Stomach (tissue), 19 donors: ENCODE results near the gene RAB9A. TPM values are rescaled to one million over a fixed set of nuclear protein-coding genes. Genes with fewer than 3 reads are reported as not detected.
"Not testable (repeated sequence)": the region's sequence is repeated elsewhere in the genome, so short reads cannot be mapped to it uniquely, and the experiment has no call there.

ENCODE experiments used
- DNase-seq, 2 donors: peaks; one replicate each; pipeline versions ENCODE4 v3.0.0 to v3.0.0-alpha.2; 2013 to 2019
- H3K27ac ChIP-seq, 5 donors: fragments of 200-600 bp in 4 of 5; sonication (generic) in 4 of 5; one replicate each; pipeline ENCODE4 v1.5.1; 2013 to 2019; ENCODE audit warnings: mild to moderate bottlenecking in 1 of 5, moderate library complexity in 1 of 5
- H3K27me3 ChIP-seq, 3 donors: fragments of 200-600 bp; sonication (generic); one replicate each; pipeline ENCODE4 v1.5.1; 2017 to 2019; ENCODE audit warnings: mixed run types in 1 of 3
- H3K36me3 ChIP-seq, 4 donors: fragments of 200-600 bp; sonication (generic); 1 replicate in 3 of 4; 2 replicates in 1 of 4; pipeline ENCODE4 v1.5.1; 2016 to 2019
- H3K4me1 ChIP-seq, 4 donors: fragments of 200-600 bp; sonication (generic); one replicate each; pipeline ENCODE4 v1.5.1; 2016 to 2019
- H3K4me3 ChIP-seq, 4 donors: fragments of 200-600 bp; sonication (generic) in 3 of 4; one replicate each; pipeline ENCODE4 v1.5.1; 2016 to 2019; ENCODE audit warnings: mild to moderate bottlenecking in 1 of 4
- H3K9me3 ChIP-seq, 4 donors: fragments of 200-600 bp; sonication (generic); one replicate each; pipeline ENCODE4 v1.5.1; 2016 to 2019
- CTCF ChIP-seq, 7 experiments: fragments of 450-650 bp in 4 of 7; fragments of 200-600 bp in 3 of 7; sonication (generic) in 3 of 7; IDR thresholded peaks; one replicate each; pipeline ENCODE4 v1.5.1; 2016 to 2019; ENCODE audit warnings: antibody characterized with exemption in 7 of 7, control low read depth in 2 of 7, mild to moderate bottlenecking in 1 of 7
- EP300 ChIP-seq: sonication (generic); formaldehyde crosslinking; IDR thresholded peaks from one replicate; pipeline ENCODE4 v1.6.1; 2017; ENCODE audit warnings: antibody characterized with exemption
- POLR2A ChIP-seq, 4 donors: fragments of 450-650 bp; IDR thresholded peaks; one replicate each; pipeline ENCODE4 v1.6.1; 2016; ENCODE audit warnings: antibody characterized with exemption in 4 of 4, control low read depth in 2 of 4, mild to moderate bottlenecking in 1 of 4, moderate library complexity in 1 of 4
- POLR2AphosphoS5 ChIP-seq, 3 donors: sonication (generic); formaldehyde crosslinking; IDR thresholded peaks; one replicate each; pipeline ENCODE4 v1.6.1; 2016; ENCODE audit warnings: antibody characterized with exemption in 3 of 3
- WGBS, 5 donors: extraction: QIAGEN DNeasy Blood & Tissue Kit in 3 of 5; methylation state at CpG; one replicate each; pipeline versions ENCODE4 v1.1.5 to v1.1.7; 2013 to 2018; 5-methylcytosine and 5-hydroxymethylcytosine counted together
- intact Hi-C: fragments of 100-400 bp; cut with DNase I; formaldehyde crosslinking; loops from one replicate; pipeline ENCODE4 v1.15.1; 2023; ENCODE audit warnings: low total_unique reads
- long read RNA-seq, 10 donors: transcript quantifications; one replicate each; lab custom pipeline, GENCODE V29; 2026
- polyA plus RNA-seq, 3 donors: library from polyadenylated mRNA; stranded (reverse); fragments of 200-250 nt; gene quantifications; one replicate each; pipeline ENCODE4 v1.2.3, GENCODE V29; 2013
- total RNA-seq, 5 donors: library from RNA; depleted of rRNA; stranded (reverse); fragments of >200 nt; gene quantifications; one replicate each; pipeline versions ENCODE4 v1.1.0 to v1.2.3, GENCODE V29; 2014 to 2016
- donor health status: healthy with polysubstance abuse.
- donor health status: Bipolar disorder and iron deficiency.
- donor health status: healthy.

RAB9A gene
- 10 to 100 TPM in 3 of 5 donors, 1 to 10 TPM in 2; 2.6 to 55.1 (median 10.4) TPM for total RNA-seq
- polyA plus RNA-seq, result 10 to 100 TPM; 12.4 to 33.6 (median 26.6) TPM
- long read RNA-seq, donor 1, partial matches to known transcripts, result 6 of 13 reads
- long read RNA-seq, donor 1, other reads (novel, unspliced or antisense), result 0 of 13 reads
- long read RNA-seq, donor 2, transcript RAB9A-203 (2 exons, 737 nt), result major isoform, 6 of 10 reads
- long read RNA-seq, donor 2, partial matches to known transcripts, result 0 of 10 reads
- long read RNA-seq, donor 2, other reads (novel, unspliced or antisense), result 0 of 10 reads
- long read RNA-seq, donor 3, transcript RAB9A-203 (2 exons, 737 nt), result major isoform, 5 of 7 reads
- long read RNA-seq, donor 3, partial matches to known transcripts, result 0 of 7 reads
- long read RNA-seq, donor 3, other reads (novel, unspliced or antisense), result 0 of 7 reads
- long read RNA-seq, donor 4, result 0 reads
- long read RNA-seq, donor 5, partial matches to known transcripts, result 0 of 8 reads
- long read RNA-seq, donor 5, other reads (novel, unspliced or antisense), result 0 of 8 reads
- long read RNA-seq, donor 6, transcript RAB9A-203 (2 exons, 737 nt), result minor isoform, 6 of 29 reads
- long read RNA-seq, donor 6, transcript RAB9A-202 (3 exons, 2,039 nt), result major isoform, 12 of 29 reads
- long read RNA-seq, donor 6, partial matches to known transcripts, result 10 of 29 reads
- long read RNA-seq, donor 6, other reads (novel, unspliced or antisense), result 0 of 29 reads
- long read RNA-seq, donor 7, transcript RAB9A-202 (3 exons, 2,039 nt), result major isoform, 7 of 12 reads
- long read RNA-seq, donor 7, partial matches to known transcripts, result 0 of 12 reads
- long read RNA-seq, donor 7, other reads (novel, unspliced or antisense), result 0 of 12 reads
- long read RNA-seq, donor 8, transcript RAB9A-202 (3 exons, 2,039 nt), result major isoform, 7 of 9 reads
- long read RNA-seq, donor 8, partial matches to known transcripts, result 0 of 9 reads
- long read RNA-seq, donor 8, other reads (novel, unspliced or antisense), result 0 of 9 reads
- long read RNA-seq, donor 9, transcript RAB9A-203 (2 exons, 737 nt), result major isoform, 5 of 5 reads
- long read RNA-seq, donor 9, partial matches to known transcripts, result 0 of 5 reads
- long read RNA-seq, donor 9, other reads (novel, unspliced or antisense), result 0 of 5 reads
- long read RNA-seq, donor 10, transcript RAB9A-202 (3 exons, 2,039 nt), result major isoform, 5 of 6 reads
- long read RNA-seq, donor 10, partial matches to known transcripts, result 0 of 6 reads
- long read RNA-seq, donor 10, other reads (novel, unspliced or antisense), result 0 of 6 reads

GRCh38 chrX:13688958-13689740 is at the start of gene RAB9A:
TSS of gene RAB9A (plus strand) at chrX:13689128. CDS start at chrX:13708747, 19,619 bp downstream.
- Histone ChIP-seq H3K36me3 (no peaks in the 10 kb centered on the region), H3K27me3 (peaks cover 0 to 7% (median 0%) of the 10 kb centered on the region in 3 donors), H3K4me1 (peaks cover 6 to 39% (median 32%) of the 10 kb centered on the region in 4 donors), H3K27ac (peak within 1 kb of the TSS; percentile 91 to 97 (median 96)), H3K4me3 (peak within 1 kb of the TSS; percentile 60 to 73 (median 66)), H3K9me3 (no peaks in the 10 kb centered on the region)
- 0 to 4% (median 1%) methylated on average over 14 to 67 of the region's 68 CpGs for WGBS, 5 donors
- DNase-seq, result peak; percentile 88 to 95
- TF ChIP-seq CTCF (IDR thresholded peaks at IDR 0.05) (no peak), POLR2AphosphoS5 (IDR thresholded peaks at IDR 0.05) (peak; percentile 76 to 94 (median 93)), POLR2A (IDR thresholded peaks at IDR 0.05) (peak in 1 of 4 donors; percentile 63)
- intact Hi-C loops, result no loop called here

- not testable (repeated sequence) for H3K27ac ChIP-seq, DNase-seq, H3K36me3 ChIP-seq, H3K4me1 ChIP-seq, H3K4me3 ChIP-seq
- 71 to 100% (median 86%) methylated on average over 2 of the region's 4 CpGs for WGBS, 5 donors
- Histone ChIP-seq H3K9me3 (peaks cover 0 to 21% (median 13%) of the 10 kb centered on the region in 4 donors), H3K27me3 (peaks cover 0 to 12% (median 0%) of the 10 kb centered on the region in 3 donors)
- intact Hi-C loops, result loop anchor here (10.0 kb wide), 1 partner anchor 393 kb away; no protein-coding TSS in a partner anchor
Measured at GRCh38 chrX:13641684-13642083, 47.2 kb upstream of the RAB9A start.

- 55 to 73% (median 62%) methylated on average over 6 to 9 of the region's 9 CpGs for WGBS, 5 donors
- Histone ChIP-seq H3K36me3 (no peaks in the 10 kb centered on the region), H3K4me1 (peaks cover 0 to 16% (median 0%) of the 10 kb centered on the region in 4 donors), H3K27me3 (peaks cover 0 to 7% (median 0%) of the 10 kb centered on the region in 3 donors), H3K27ac (no peak overlapping the region), H3K9me3 (no peaks in the 10 kb centered on the region), H3K4me3 (no peak overlapping the region)
- no peak for DNase-seq
- no peak for TF ChIP-seq EP300
- TF ChIP-seq CTCF (IDR thresholded peaks at IDR 0.05), result no peak
- TF ChIP-seq POLR2AphosphoS5 (IDR thresholded peaks at IDR 0.05), result no peak
- TF ChIP-seq POLR2A (IDR thresholded peaks at IDR 0.05), result no peak
- intact Hi-C loops, result loop anchor here (5.0 to 10.0 kb wide), 2 partner anchors 138 to 389 kb away; no protein-coding TSS in a partner anchor
Measured at GRCh38 chrX:13645464-13646153, 43.3 kb upstream of the RAB9A start.

GRCh38 chrX:13646154-13646549 is 42.8 kb upstream of the RAB9A start:
- no peaks in the 10 kb centered on the region for H3K9me3 ChIP-seq
- no peak overlapping the region for H3K4me3 ChIP-seq
- whole genome bisulfite sequencing, 5 donors, result 29 to 36% (median 31%) methylated on average over 3 of the region's 3 CpGs
- peaks cover 0 to 16% (median 0%) of the 10 kb centered on the region in 4 donors for H3K4me1 ChIP-seq
- peaks cover 0 to 5% (median 0%) of the 10 kb centered on the region in 3 donors for H3K27me3 ChIP-seq
- no peak for TF ChIP-seq POLR2AphosphoS5 (IDR thresholded peaks at IDR 0.05)
- TF ChIP-seq CTCF (IDR thresholded peaks at IDR 0.05), result peak in 5 of 7 experiments; percentile 29 to 65 (median 58)
- no peak for TF ChIP-seq POLR2A (IDR thresholded peaks at IDR 0.05)
- TF ChIP-seq EP300, result no peak
- H3K27ac ChIP-seq, result no peak overlapping the region
- DNase-seq, result peak; percentile 71 to 86
- intact Hi-C loops, result loop anchor here (5.0 to 10.0 kb wide), 2 partner anchors 139 to 389 kb away; no protein-coding TSS in a partner anchor
- H3K36me3 ChIP-seq, result no peaks in the 10 kb centered on the region
